ENCODE results near the gene ULK4. TPM values are rescaled to one million over a fixed set of nuclear protein-coding genes. Genes with fewer than 3 reads are reported as not detected.

Gene ULK4
- total RNA-seq, 4 donors from 2014 or later, result 2.0 to 3.0 (median 2.3) TPM

GRCh38 chr3:41574900-41575299, 387.0 kb downstream of the ULK4 start:
- Histone ChIP-seq H3K4me1 (no peaks in the 10 kb centered on the region), H3K9me3 (no peaks in the 10 kb centered on the region), H3K4me3 (no peak overlapping the region), H3K36me3 (no peaks in the 10 kb centered on the region), H3K27me3 (no peaks in the 10 kb centered on the region), H3K27ac (no peak overlapping the region)
- intact Hi-C loops (cut with DNase I; ENCODE audit: low total_unique reads), result no loop called here
- in situ Hi-C loops (cut with MboI; ENCODE audit: low sequenced_read_pairs in 4 of 4), result no loop called here
- DNase-seq, result no peak
- no peak for TF ChIP-seq POLR2A (IDR thresholded peaks at IDR 0.05)
- TF ChIP-seq CTCF (IDR thresholded peaks at IDR 0.05 in 4 of 5, conservative IDR thresholded peaks at IDR 0.05 in 1 of 5), result no peak
- ATAC-seq, result no peak

- in situ Hi-C loops (cut with MboI; ENCODE audit: low sequenced_read_pairs in 4 of 4) (no loop called here), intact Hi-C loops (cut with DNase I; ENCODE audit: low total_unique reads) (no loop called here)
- ATAC-seq, result no peak
- Histone ChIP-seq H3K4me3 (no peak overlapping the region), H3K27ac (no peak overlapping the region), H3K4me1 (no peaks in the 10 kb centered on the region), H3K36me3 (no peaks in the 10 kb centered on the region), H3K9me3 (no peaks in the 10 kb centered on the region), H3K27me3 (no peaks in the 10 kb centered on the region)
- TF ChIP-seq POLR2A (IDR thresholded peaks at IDR 0.05), result no peak
- no peak for TF ChIP-seq CTCF (IDR thresholded peaks at IDR 0.05 in 4 of 5, conservative IDR thresholded peaks at IDR 0.05 in 1 of 5)
- no peak for DNase-seq
Observed at GRCh38 chr3:41573591-41573990, 388.3 kb downstream of the ULK4 start.

GRCh38 chr3:41572092-41572491, 389.8 kb downstream of the ULK4 start:
- no peaks in the 10 kb centered on the region for H3K9me3 ChIP-seq
- H3K4me3 ChIP-seq, result no peak overlapping the region
- no peak for ATAC-seq
- no peaks in the 10 kb centered on the region for H3K4me1 ChIP-seq
- no peak for DNase-seq
- no peak overlapping the region for H3K27ac ChIP-seq
- in situ Hi-C loops (cut with MboI; ENCODE audit: low sequenced_read_pairs in 4 of 4), result no loop called here
- no peak for TF ChIP-seq POLR2A (IDR thresholded peaks at IDR 0.05)
- TF ChIP-seq CTCF (IDR thresholded peaks at IDR 0.05 in 4 of 5, conservative IDR thresholded peaks at IDR 0.05 in 1 of 5), result no peak
- H3K36me3 ChIP-seq, result no peaks in the 10 kb centered on the region
- intact Hi-C loops (cut with DNase I; ENCODE audit: low total_unique reads), result no loop called here
- no peaks in the 10 kb centered on the region for H3K27me3 ChIP-seq

GRCh38 chr3:41569632-41570305, 392.1 kb downstream of the ULK4 start:
- Histone ChIP-seq H3K36me3 (no peaks in the 10 kb centered on the region), H3K9me3 (no peaks in the 10 kb centered on the region), H3K4me3 (no peak overlapping the region), H3K4me1 (no peaks in the 10 kb centered on the region), H3K27ac (no peak overlapping the region), H3K27me3 (no peaks in the 10 kb centered on the region)
- intact Hi-C loops (cut with DNase I; ENCODE audit: low total_unique reads) (no loop called here), in situ Hi-C loops (cut with MboI; ENCODE audit: low sequenced_read_pairs in 4 of 4) (no loop called here)
- TF ChIP-seq POLR2A (IDR thresholded peaks at IDR 0.05) (no peak), CTCF (IDR thresholded peaks at IDR 0.05 in 4 of 5, conservative IDR thresholded peaks at IDR 0.05 in 1 of 5) (no peak)
- DNase-seq (no peak), ATAC-seq (no peak)

Measured in gastrocnemius medialis (tissue), 4 donors.